AG20443 (cell line): ENCODE measurements around the gene DOC2B.
A peak's percentile ranks its signal among the peaks of the same experiment; 100 is the strongest.
"Not testable (repeated sequence)": the region's sequence is repeated elsewhere in the genome, so short reads cannot be mapped to it uniquely, and the experiment has no call there.

Experiments used
- DNase-seq: peaks from one replicate; pipeline ENCODE4 v3.0.0; 2012; ENCODE audit warnings: low spot score, mixed read lengths

The DOC2B gene

DNA sequence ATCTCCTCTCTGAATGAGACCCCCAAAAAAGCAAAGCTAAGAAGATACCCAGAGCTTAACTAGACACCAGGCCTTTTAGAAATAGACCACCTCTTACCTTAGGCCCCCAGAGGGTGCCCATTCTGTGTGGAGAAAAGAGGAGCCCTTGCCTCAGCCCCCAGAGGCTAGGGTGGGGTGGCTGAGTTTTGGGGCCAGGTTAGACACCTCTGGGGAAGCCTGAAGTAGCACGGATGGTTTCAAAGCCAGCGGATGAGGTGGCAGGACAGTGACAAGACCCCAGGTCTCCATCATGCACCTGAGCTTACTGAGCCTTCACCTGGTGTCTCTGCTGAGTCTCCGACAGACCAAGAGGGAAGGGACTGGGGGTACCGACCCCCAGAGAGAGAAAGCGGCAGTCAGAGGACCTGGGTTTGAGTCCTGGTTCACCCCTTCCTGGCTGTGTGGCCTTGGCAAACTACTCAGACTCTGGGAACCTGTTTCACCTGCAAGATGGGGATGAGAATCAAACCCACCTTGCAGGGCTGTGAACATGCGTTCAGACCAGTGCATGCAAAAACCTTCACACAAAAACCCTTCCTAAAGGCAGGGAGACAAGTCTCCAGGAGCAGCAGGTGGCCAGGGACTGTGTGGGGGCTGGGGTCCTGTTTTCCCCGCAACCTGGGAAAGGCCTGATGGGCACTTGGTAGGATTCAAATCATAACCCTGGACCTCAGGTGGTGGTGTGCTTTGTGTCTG, 36.3 kb downstream of the DOC2B start:
- DNase-seq = no peak

- DNase-seq = peak; percentile 97
Measured at GRCh38 chr17:143785-144281, 37.6 kb downstream of the DOC2B start.

GRCh38 chr17:142876-143784, 38.3 kb downstream of the DOC2B start:
- no peak for DNase-seq

- no peak for DNase-seq
Measured at GRCh38 chr17:142102-142661, 39.3 kb downstream of the DOC2B start.

DNA sequence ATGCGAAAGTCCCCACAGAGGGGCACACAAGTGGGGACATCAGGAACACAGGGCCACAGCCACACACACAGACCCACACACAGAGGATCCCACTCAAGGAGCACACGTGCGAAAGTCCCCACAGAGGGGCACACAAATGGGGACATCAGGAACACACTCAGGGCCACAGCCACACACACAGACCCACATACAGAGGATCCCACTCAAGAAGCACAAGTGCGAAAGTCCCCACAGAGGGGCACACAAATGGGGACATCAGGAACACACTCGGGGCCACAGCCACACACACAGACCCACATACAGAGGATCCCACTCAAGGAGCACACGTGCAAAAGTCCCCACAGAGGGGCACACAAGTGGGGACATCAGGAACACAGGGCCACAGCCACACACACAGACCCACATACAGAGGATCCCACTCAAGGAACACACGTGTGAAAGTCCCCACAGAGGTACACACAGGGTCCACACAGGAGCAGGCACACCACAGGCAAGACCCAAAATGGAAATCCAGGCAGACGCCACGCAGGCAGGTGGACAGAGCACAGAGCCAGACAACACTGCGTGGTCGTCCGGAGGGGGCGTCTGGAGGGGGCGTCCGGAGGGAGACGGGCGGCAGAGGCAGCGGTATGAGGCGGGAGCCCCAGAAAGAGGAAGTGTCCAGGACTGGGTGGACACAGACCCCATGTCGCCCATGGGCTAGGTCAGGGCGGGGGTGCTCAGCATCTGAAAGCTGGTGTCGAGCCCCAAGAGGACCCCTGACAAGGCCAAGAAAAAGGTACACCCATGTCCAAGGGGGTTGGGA, 41.8 kb downstream of the DOC2B start:
- not testable (repeated sequence) for DNase-seq

GRCh38 chr17:137166-137807, 44.2 kb downstream of the DOC2B start, which contains the start of gene SCGB1C2:
Gene SCGB1C2 (plus strand): TSS chr17:137569. CDS start chr17:137591, 22 bp downstream.
- not testable (repeated sequence) for DNase-seq

DNA sequence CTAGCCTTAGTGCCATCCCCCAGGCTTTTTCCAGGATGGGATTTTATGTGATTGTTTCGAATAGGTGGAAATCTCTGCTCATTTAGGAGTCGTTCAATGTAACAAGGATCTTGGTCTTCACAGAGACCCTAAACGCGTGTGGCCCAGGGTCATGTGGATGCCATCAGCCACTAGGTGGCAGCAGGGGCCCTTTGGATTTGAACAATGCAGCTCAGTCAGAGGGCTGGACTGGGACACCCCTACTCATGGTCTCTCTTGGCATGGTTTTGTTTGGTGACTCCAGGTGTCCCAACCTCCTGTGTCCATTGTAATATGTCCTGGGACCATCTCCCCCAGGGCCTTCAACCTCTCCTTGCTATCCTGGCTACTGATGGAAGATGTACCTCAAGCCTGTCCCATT, 44.9 kb downstream of the DOC2B start:
- DNase-seq = not testable (repeated sequence)

DNA sequence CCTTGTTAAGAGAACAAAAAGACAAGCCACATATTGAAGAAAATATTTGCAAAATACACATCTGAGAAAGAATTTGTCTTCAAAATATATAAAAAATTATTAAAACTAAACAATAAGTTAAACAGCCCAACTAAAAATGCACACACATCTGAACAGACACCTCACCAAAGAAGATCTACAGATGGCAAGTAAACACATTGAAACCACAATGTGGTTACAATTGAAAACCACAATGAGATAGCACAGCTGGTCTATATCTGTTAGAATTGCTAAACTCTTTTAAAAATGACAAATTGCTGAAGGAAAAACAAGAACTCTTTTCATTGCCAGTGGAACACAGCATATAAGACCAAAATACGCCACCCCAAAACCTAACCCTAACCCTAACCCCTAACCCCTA, 45.6 kb downstream of the DOC2B start:
- not testable (repeated sequence) for DNase-seq

DNA sequence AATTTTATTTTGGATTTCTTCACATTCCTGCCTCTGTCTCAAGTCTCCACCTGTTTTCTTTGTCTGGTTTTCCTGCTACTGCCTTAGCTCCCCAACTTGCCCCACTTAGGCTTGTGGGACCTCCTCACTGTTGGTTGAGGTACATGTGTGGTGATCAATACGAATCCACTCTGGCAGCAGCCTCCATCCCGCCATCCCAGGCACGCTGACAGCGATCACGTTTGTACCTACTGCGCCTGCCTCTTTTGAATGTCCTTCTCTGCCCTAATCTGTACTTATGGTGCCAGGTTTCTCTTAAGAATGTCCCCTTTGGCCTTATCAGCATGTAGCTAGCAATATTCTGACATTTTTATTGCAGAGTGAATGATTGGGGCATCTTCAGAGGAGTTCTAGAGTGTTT, 46.4 kb downstream of the DOC2B start:
- not testable (repeated sequence) for DNase-seq

DNA sequence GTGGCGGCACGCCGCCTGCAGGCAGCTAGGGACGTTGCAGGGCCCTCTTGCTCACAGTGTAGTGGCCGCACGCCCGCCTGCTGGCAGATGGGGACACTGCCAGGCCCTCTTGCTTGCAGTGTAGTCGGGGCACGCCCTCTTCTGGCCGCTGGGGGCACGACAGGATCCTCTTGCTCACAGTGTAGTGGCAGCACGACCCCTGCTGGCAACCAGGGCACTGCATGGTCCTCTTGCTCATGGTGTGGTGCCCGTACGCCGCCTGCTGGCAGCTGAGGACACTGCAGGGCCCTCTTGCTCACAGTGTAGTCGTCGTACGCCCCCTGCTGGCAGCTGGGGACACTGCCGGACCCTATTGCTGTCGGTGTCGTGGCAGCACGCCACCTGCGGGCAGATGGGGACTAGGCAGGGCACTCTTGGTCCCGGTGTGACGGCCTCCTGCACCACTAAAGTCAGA, 47.1 kb downstream of the DOC2B start:
- not testable (repeated sequence) for DNase-seq

- not testable (repeated sequence) for DNase-seq
Measured at GRCh38 chr17:133932-134331, 47.5 kb downstream of the DOC2B start.

- DNase-seq = not testable (repeated sequence)
Measured at GRCh38 chr17:118339-118917, 63.0 kb downstream of the DOC2B start.

- DNase-seq = not testable (repeated sequence)
Measured at GRCh38 chr17:113111-113510, 68.3 kb downstream of the DOC2B start.
